GM21447 (cell line): ENCODE results near the gene TSPAN18.

ENCODE experiments used
- ATAC-seq: cut with Tn5 transposase; IDR thresholded peaks from one replicate; pipeline ENCODE4 v1.9.1; 2021; ENCODE audit not compliant: unreplicated experiment

The TSPAN18 gene

DNA sequence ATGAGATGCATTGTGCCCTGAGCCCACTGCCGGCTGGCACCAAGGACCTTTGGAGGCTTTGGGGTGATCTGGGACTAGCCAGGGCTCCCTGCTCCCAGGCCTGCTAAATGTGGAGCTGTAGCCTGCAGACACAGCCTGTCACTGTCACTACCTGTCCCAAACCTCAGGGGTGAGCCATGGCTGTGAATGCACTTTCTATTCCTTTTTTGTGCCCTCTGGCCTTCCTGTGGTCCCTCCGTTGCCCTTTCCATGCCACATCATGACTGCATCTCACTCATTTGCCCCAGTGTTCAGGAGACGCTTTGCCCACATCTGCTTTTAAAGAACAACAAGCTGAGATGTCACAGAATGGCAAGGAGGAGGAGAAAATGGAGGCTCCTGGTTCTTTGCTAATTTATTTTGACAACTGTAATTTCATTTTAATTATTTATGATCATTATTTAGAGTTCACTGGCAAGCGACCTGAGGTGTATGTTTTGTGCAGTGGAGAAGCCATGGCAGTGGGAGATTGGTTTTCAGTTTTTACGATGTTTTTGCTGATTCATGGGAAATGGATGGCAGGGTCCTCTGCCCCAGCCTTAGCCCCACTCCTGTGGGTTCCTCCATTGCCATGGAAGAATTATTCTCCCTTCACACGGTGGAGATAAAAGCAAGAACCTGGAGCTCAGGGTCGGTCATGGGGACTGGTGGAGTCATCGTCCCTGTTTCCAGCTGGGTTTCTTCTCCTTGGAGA is 69.2 kb downstream of the TSPAN18 start:
- ATAC-seq: no peak

DNA sequence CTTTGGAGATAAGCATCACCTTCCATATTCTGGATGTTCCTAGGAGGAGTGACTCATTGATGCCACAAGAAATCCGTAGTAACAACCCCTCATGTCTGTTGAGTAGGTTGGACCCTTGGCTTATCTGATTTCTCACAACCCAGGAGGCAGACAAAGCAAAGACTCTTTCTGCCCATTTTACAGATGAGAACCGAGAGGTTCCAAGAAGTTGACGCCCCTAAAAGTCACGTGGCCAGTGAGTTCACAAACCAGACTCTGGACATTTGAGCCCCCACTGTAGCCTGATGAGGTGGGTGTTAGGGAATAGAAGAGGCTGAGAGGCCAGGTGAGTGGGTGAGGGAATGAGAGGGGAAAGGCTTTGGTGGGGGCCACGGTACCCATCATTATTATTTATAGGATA is 70.3 kb downstream of the TSPAN18 start:
- ATAC-seq: no peak

DNA sequence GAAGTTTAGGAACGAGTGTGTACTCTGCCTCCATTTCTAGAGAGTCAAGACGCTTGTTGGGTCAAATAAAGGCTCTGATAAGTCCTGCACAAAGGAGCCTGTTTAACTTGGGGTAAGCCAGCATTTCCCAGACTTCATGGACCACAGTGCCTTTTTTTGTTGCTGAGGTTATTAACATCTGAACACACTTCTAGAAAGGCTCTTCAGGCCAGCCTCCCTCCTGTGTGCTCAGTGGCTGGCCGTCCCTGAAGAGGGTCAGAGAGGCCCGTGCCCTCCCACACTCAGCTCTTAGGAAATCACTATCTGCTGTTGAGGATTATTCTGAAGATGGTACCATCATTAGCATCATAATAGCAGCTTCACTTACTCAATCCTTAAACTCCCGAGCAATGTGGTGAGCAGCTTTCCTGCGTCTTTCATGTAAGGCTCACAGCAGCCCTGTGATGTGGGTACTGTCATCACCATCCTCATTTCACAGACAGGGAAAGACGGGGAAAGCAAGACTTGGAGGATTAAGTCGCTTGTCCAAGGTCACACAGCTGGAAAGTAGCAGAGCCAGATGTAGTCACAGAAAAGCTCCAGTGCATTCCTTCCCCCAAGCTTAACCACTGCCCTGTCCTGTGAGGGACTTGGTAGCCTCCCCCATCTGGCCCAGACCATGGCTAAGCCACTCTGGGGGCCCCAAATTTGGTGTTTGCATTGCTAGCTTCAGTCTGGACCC is 71.3 kb downstream of the TSPAN18 start:
- ATAC-seq: no peak

DNA sequence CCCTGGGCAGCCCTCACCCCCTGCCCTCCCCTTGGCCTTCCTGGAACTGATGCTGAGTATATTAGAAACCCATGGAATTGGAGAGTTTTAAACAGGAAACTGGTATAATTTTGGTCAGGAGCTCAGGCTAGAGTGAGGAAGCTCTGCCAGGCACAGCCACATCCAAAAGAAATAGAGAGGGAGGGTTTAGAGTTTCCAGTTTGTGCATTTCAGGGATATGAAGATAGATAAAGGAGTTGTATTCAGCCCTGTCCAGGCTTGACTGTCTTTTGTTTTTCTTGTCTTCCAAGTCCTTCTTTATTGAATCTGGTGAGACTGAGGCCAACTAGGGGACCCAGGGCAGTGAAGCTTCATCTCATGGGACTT is 71.8 kb downstream of the TSPAN18 start:
- ATAC-seq: no peak

DNA sequence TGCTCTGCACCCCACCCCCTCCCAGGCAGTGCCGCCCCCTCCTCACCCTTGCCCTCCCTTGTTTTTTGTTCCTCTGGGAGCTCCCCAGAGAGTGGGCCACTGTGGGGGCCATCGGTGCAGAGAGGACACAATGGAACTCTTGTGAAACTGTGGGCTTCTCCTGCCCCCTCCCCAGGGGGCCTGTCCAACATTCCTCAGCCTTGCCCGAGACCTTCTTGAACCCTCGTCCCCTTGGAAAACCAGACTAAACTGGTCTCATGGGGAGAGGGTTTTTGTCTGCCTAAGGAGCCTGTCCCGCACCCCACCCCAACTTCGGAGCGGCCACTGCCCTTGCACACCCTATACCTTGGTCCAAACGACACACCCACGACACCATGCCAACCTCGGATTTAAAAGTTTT is 72.2 kb downstream of the TSPAN18 start:
- no peak for ATAC-seq

DNA sequence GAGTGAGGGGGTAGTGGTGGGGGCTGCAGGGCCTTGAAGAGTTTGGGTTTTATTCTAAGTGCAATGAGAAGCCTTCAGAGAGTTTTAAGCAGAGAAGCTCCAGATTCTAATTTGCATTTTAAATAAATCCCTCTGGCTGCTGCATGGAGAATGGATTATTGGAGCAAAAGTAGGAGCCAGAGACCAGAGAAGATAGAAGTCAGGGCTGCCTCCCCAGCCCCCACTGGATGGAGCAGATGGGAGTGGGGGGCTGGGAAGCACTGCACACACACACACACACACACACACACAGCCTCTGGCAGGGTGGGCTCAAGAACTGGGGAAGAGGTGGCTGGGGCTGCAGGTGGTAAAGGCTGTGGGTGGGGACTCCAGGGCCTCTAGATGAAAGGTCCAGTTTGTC is 75.6 kb downstream of the TSPAN18 start:
- no peak for ATAC-seq

DNA sequence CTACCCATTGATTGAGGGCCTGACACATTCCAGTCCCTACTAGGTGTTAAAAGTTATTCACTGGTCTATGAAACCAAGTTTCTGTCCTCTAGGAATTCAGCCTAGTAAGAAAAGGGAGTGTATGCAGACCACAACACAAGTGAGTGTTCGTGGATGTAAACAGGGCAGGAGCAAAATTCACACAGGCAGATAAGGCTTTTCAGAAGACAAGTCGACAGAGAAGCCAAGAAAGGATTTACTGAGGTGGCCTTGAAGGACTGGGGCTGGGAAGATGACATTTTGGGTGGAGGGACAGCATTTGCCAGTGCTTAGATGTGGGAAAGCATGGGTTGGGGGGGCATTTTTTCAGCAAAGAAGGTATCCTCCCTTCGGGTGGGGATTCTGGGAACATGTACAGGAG is 76.2 kb downstream of the TSPAN18 start:
- ATAC-seq: no peak

DNA sequence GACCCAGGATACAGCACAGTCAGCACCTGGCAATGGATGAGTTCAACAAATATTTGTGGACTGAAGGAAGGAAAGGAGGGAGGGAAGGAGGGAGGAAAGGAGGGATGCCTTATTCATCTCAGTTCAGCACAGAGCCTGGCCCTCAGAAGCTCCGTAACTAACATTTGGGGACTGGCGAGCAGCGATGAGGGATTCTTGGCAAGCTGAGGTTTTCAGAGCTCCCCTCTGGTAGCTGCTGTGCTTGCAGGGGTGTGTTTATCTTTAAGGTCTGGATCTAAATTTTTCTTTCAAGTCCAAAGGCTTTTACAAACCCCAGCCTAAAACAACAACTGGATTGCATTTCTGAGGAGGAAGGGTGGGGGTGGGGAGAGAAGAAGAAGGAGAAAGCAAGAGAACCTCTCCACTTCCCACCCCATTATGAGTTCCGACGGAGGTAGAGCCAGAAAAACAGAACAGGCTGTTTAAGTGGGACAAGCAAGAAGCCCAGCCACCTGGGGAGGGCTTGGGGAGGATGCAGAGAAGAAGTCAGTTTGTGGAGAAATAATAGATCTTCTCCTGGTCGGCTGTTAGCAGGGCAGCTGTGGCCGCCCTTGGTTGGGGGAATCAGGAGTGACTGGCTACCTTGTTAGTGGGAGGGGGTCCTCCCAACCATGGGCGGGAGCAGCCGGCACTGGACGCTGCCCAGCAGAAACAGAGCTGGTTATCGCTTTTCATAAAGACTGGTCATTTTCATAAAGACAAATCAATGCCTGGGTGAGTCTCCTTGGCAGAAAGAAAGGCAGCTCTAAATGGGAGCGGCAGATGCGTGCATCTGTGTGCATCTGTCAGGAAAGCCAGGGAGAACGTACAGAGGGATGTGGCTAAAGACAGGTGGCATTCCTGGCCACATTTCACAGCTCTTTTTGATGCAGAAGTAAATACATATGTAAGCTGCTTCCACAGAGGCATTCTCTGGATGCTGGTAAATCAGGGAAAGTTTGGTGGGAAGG is 78.0 kb downstream of the TSPAN18 start:
- no peak for ATAC-seq

DNA sequence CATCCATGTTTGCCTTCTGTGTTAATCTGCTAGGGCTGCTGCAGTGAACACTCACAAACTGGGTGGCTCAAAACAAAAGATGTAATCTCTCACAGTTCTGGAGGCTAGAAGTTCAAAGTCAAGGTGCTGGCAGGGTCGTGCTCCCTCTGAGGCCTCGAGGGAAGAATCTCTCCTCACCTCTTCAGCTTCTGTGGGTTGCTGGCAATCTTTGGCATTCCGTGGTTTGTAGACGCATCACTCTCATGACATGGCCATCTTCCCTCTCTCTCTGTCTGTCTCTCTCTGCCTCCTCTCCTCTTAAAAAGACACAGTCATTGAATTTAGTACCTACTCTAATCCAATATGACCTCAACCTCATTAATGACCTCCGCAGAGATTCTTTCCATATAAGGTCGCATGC is 78.8 kb downstream of the TSPAN18 start:
- no peak for ATAC-seq

DNA sequence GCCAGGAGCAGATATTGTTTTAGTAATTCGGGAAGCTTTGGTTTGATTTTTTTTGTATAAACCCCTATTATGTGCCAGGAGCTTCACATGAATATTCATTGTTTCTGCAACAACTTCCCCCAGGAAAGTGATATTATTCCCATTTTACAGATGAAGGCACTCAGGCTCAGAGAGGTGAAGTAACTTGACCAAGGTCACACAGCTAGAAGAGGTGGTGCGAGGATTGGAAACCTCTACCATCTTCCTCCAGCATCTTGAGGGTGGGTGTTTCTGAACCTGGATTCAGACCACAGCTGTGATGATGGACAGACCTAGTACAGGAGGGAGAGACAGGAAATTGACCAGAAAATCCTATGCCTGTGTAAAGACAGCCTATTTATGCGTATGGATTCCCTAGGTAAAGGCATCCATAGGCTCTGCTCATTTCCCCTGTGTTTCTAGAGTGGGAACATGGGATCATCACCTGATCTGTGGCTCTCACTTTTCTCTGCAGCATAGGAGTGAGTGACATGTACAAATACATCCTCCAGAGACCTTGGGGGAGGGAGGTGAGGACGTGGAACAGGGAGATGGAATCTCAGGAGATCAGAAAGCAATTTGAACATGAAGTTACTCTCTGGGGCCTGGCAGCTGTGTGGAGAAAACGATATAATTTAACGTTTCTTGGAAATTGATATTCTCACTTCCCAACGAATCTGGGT is 81.4 kb downstream of the TSPAN18 start:
- ATAC-seq: no peak

DNA sequence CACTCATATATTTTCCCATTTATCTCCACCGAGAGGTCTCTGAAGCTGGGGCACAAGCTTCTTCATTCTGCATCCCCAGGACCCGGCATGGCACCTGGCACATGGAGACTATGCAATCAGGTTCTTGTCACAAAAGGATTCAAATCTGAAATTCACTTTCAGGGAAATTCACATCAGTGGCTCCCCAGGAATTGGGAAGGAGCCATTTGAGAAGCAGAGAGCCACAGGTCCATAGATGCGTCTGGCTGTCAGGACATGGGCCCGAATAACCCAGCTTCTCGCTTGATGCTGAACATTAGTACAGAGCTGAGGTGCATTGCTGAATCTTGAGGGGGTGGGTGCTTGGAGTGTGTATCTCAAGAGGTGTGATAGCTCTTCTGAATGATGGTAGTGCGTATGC is 82.5 kb downstream of the TSPAN18 start:
- no peak for ATAC-seq

DNA sequence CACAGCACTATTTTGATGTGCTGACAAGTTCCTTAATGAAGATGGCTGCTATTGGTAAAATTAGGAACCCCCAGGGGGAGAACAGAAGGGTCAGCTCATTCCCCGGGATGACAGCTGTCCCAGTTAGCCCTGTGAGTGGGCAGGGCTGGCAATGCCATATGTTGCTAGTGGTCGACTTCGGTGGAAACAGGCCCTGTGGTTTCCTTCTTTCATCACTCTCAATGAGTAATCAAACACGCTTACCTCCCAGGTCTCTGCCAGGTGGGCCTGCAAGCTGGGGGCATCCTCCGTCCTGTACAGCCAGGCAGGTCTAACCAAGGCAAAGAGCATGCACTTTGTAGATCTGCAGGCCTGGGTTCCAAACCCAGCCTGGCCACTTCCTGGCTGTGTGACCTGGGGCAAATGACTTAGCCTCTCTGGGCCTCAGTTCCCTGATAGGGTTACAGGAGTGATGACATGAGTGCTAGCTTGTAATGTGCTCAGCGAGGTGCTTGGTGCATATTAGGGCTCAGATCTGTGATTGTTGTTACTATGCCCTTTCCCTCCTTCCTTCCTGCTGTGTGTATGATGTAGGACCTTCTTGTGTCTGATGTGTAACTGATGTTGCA is 85.2 kb downstream of the TSPAN18 start:
- ATAC-seq: no peak

DNA sequence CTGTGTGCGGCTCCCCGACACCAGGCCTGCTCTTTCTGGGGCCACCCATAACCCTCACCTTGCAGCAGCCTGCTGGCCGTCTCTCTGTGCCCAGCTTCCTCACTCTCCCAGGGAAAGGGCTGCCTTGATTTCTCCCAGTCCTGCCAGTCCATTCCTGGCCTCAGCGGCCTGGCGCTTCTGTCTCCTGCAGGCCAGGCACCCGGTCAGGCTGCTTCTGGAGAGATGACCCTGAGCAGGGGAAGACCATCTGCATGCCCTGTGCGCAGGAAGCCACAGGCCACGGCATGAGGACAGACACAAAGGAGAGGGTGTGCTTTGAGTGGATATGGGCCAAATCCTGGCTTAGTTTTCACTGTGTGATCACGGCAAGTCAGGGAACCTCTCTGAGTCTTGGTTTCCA is 86.2 kb downstream of the TSPAN18 start:
- ATAC-seq: no peak

DNA sequence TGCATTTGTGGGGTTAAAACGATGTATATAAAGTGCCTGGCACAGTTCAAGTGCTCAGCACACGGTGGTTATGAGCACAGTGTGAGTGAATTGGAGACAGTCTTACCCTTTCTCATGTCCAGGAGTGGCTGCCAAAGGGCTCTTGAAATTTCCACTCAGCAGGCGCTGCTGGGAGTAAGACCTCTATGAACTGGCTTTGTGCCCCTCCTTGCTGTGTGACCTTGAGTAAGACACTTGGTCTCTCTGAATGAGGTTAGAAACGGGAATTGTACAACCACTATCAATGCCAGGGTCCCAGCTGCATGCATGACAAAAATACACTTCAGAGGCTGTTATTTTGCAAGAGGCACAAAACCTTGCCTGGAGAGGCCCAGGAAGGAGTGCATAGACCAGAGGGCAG is 86.6 kb downstream of the TSPAN18 start:
- no peak for ATAC-seq

DNA sequence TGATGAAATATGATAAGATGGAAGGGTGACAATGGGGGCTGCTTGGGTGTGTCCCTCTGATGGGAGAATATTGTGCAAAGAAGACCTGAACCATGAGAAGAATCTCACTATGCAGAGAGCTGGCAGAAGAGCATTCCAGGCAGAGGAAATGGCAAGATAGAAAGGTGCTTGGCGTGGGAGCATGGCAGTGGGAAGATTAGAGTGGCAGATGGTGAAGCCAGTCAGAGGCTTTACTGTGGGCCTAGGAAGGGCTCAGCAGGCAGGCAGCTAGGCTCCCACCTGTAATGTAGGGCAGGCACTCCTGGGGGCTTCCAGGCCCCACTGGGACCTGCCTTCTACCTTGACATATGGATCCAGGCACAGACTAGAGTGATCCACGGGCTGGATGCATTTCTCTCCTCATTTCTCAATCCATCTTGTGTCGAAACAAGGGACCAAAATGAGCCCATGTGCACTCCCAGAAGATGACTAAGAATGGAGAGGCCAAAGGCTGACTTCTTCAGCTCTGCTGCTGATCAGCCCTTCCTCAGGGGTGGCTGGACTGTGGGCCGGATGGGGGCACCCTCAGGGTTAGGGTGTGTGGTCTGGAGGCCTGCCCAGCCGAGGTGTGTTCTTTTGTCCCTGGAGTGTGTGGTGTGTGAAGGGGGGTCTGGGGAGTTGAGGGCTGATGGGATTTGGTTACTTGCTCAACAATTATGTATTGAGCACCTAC is 88.3 kb downstream of the TSPAN18 start:
- ATAC-seq: no peak

DNA sequence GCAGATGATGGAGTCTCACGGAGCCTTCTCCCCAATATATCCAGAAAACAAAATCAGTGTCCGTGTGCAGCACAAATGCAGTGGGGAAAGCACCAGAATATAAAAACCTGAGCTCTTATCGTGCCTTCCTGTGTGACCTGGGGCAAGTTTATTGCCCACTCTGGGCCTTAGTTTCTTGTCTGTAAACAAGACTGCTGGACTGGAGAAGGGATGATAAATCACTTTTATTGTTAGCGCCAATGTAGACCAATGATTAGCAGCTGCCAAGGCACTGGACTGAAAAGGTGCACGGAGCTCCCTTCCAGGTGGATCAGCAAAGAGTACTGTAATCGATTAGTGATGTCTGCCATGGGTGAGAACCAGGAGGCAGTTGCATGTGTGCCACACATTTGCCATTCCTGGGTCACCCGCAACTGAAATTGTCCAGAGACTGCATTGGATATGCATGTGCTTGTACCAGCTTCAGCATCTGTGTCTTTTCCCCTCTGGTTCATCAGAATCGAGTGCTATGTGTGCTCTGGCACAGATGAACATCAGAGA is 89.2 kb downstream of the TSPAN18 start:
- ATAC-seq: no peak

DNA sequence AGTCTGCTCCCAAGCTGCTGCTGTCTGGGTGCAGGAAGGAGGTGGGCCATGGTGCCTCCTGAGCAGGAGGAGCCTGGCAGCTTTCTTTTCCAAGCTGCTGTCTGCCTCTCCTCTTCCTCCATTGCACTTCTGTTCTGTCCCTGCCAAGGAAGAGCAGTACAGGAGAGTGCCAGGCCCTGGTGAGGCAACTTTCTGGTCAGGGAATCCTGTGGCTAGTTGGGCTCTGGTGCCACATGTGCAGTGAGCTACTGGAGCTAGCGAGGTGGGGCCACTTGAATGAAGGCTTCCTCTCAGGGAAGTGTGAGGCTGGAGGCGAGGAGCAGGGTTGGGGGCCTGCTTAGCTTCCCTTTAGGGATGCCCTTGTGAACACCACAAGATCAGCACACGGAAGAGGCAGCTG is 90.0 kb downstream of the TSPAN18 start:
- no peak for ATAC-seq

DNA sequence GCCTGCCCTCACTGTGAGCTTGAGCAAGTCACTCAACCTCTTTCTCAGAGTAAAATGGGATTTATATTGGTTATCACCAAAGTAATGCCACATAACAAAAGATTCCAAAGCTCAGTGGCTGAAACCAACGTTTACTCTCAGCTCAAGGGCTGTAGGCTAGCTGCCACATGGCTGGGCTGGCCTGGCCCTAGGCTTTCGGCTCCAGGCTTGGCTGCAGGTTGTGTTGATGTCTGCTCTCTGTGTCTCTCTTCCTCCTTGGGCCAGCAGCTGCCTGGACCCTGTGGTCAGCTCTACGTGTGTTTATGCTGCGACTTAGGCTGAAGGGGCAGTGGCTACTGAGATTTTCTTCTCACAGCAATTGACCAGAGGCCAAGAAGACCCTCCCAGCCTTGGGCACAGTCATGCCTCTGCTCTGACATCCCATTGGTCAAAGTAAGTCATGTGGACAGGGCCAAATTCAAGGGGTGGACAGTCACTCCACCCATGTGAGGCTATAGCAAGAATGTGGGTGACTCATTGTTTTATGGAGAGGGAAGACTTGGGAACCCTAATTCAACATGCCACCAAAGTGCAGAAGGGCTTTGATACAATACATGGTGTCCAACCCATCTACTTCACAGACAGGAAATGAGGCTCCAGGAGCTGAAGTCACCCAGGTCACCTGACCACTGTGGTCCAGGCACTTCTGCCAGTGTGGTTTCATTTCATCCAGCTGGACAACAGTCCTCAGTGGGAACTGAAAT is 90.6 kb downstream of the TSPAN18 start:
- ATAC-seq: no peak

DNA sequence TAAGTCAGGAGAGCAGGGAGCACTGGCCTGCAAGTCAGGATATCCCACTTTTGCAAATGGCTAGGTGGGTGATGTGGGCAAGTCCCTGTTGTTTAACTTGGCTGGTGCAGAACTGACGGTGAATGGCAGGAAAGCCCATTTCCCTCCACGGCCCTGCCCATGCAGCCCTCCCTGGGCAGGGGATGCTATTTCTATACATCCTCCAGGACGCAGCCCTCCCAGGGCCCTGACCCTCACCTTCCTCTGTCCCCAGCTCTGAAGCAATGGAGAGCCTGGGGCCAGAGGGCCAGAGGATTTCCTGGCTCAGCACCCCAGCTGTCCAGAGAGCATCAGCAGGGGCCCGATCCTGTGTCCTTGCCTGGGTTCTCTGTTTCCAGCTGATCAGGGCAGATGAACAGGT is 91.3 kb downstream of the TSPAN18 start:
- ATAC-seq: no peak
